Measurements from ENCODE around the gene UBE2B. TPM values are rescaled to one million over a fixed set of nuclear protein-coding genes. Genes with fewer than 3 reads are reported as not detected.

UBE2B gene
- total RNA-seq, 1 donor from 2014 or later: 69.1 TPM

DNA sequence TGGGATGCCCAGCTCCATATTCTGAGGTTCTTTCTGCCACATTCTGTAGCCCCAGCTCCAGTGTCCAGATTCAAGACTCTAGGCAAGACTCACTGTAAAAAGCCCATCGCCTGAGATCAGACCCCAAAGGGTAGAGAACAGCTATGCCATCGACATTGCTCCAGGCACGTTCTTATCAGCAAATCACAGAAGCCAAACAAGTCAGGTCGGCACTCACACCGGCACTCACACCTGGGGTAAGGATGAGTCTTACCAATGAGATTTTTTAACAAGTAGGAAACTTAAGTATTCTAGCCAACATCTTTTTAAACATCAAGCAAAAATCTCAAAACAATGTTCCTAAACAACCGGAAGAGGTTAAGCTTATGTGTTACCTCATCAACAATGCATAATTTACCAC, 38.0 kb downstream of the UBE2B start:
- Mint-ChIP-seq H3K27me3 (ENCODE audit: low read depth) (no peaks in the 10 kb centered on the region), H3K4me1 (peaks cover 28% of the 10 kb centered on the region), H3K36me3 (no peaks in the 10 kb centered on the region), H3K27ac (no peak overlapping the region), H3K9me3 (no peaks in the 10 kb centered on the region), H3K4me3 (peak overlapping the region; percentile 4)
- TF ChIP-seq CTCF (IDR thresholded peaks at IDR 0.05; ENCODE audit: unreplicated experiment): no peak
- no peak for DNase-seq (ENCODE audit: low spot score in 2 of 2, unreplicated experiment in 2 of 2)

DNA sequence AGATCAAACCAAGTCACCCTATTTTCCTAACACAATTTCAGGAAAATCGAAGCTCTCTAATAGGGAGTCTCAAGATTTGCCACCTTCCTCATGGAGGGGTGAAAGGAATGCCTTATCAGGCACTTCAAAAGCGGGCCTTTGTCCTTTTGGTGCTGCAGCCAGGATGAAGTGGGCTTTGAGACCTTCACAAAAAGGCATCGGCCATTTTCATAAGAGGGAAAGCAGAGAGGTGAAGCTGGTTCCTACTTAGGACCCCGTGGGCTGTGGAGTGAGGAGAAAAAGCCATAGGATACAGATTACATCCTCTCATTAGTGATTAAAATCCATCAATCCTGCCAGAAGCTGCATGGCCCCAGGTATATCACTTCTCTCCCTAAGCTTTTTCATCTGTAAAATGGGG, 39.5 kb downstream of the UBE2B start:
- Mint-ChIP-seq H3K27me3 (ENCODE audit: low read depth) (no peaks in the 10 kb centered on the region), H3K27ac (peak overlapping the region; percentile 53), H3K36me3 (no peaks in the 10 kb centered on the region), H3K9me3 (no peaks in the 10 kb centered on the region), H3K4me3 (peak overlapping the region; percentile 96), H3K4me1 (peaks cover 28% of the 10 kb centered on the region)
- DNase-seq (ENCODE audit: low spot score in 2 of 2, unreplicated experiment in 2 of 2): no peak
- TF ChIP-seq CTCF (IDR thresholded peaks at IDR 0.05; ENCODE audit: unreplicated experiment): no peak

DNA sequence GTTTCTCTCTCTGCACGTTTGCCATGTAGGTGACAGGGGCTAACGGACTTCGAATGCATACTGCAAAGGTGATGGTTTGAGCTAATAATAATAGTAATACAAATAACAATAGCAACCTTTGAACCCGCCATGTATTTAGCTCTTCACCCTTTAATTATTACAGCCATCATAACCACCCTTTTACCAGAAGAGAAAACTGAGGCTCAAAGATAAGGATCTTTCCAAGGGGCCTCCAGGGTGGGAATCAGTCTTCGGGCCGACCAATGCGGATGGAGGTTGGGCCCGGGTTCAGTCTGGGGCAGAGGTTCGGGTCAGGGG, 39.8 kb downstream of the UBE2B start:
- H3K9me3 Mint-ChIP-seq: no peaks in the 10 kb centered on the region
- DNase-seq (ENCODE audit: low spot score in 2 of 2, unreplicated experiment in 2 of 2): no peak
- no peak for TF ChIP-seq CTCF (IDR thresholded peaks at IDR 0.05; ENCODE audit: unreplicated experiment)
- H3K27ac Mint-ChIP-seq: peak overlapping the region; percentile 82
- no peaks in the 10 kb centered on the region for H3K27me3 Mint-ChIP-seq (ENCODE audit: low read depth)
- H3K36me3 Mint-ChIP-seq: no peaks in the 10 kb centered on the region
- H3K4me1 Mint-ChIP-seq: peaks cover 28% of the 10 kb centered on the region
- H3K4me3 Mint-ChIP-seq: peak overlapping the region; percentile 96

DNA sequence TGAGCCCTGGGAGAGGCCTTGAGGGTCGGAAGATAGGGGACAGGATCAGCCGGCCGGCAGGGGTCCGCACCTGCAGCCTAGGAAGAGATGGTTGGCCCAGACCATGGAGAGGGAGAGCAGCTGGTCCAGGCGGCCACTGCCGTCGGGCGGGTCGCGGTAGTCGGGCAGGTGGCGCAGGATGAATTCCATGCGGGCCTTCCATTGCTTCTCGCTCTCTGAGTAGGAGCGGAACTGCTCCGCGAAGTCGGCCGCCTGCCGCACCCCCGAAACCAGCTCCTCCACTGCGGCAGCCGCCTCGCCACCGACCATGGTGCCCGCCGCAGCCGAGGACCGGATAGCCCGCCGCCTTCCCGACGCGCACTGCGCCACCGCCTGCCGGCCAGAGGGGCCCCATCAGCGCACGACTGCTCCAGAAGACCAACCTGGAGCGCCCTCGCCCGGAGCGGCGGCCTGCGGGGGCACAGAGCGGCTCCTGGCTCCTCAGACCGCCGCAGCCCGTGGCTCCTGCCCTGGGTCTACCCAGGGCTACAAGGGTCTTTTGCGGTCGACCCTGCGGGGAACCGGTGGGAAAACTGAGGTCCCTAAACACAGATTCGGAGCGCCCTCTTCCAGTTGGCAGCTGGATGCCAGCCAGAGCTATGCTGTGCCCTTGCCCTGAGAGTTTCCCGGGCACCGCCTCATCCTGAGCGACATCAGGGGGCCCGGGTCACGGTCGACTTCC, 40.3 kb downstream of the UBE2B start, which contains the start of gene CDKN2AIPNL:
CDKN2AIPNL (minus strand) TSS at position 336 of the 721 bp plus-strand sequence; CDS start at position 309, 27 bp downstream.
- H3K27me3 Mint-ChIP-seq (ENCODE audit: low read depth): no peaks in the 10 kb centered on the region
- peak within 1 kb of the TSS; percentile 96 for H3K4me3 Mint-ChIP-seq
- no peaks in the 10 kb centered on the region for H3K36me3 Mint-ChIP-seq
- peak within 1 kb of the TSS; percentile 82 for H3K27ac Mint-ChIP-seq
- DNase-seq (ENCODE audit: low spot score in 2 of 2, unreplicated experiment in 2 of 2): peak; percentile 71 to 84
- H3K4me1 Mint-ChIP-seq: peaks cover 28% of the 10 kb centered on the region
- peak; percentile 37 for TF ChIP-seq CTCF (IDR thresholded peaks at IDR 0.05; ENCODE audit: unreplicated experiment)
- H3K9me3 Mint-ChIP-seq: no peaks in the 10 kb centered on the region

DNA sequence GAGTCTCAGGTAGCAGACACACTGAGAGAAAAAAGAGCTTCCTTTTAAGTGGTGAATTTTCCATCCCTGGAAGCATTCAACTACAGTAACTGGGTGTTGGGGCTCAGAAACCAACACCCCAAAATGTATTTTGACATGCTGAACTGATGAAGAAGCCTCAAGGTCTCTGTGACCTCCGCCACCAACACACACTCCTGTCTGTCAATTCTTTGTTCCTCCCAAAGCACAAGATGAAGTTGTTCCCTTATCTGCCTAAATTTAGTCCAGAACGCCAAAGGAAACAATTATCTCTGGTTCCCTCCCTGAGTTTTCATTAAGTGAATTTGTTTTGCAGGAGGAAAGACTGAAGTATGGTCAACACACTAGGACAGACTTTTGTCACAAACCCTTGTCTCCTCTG, 41.7 kb downstream of the UBE2B start:
- H3K4me1 Mint-ChIP-seq: peaks cover 28% of the 10 kb centered on the region
- H3K4me3 Mint-ChIP-seq: no peak overlapping the region
- no peak for TF ChIP-seq CTCF (IDR thresholded peaks at IDR 0.05; ENCODE audit: unreplicated experiment)
- H3K9me3 Mint-ChIP-seq: no peaks in the 10 kb centered on the region
- no peak overlapping the region for H3K27ac Mint-ChIP-seq
- DNase-seq (ENCODE audit: low spot score in 2 of 2, unreplicated experiment in 2 of 2): no peak
- H3K36me3 Mint-ChIP-seq: no peaks in the 10 kb centered on the region
- H3K27me3 Mint-ChIP-seq (ENCODE audit: low read depth): no peaks in the 10 kb centered on the region

Data from mesothelial cell of epicardium (in vitro differentiated cells).